Liver (tissue), 9 donors: ENCODE results near the gene RASGRP4. TPM values are rescaled to one million over a fixed set of nuclear protein-coding genes. Genes with fewer than 3 reads are reported as not detected.

Experiments
- DNase-seq: peaks from one replicate; pipeline ENCODE4 v3.0.0-alpha.2; 2017; ENCODE audit warnings: low spot score
- H3K27ac ChIP-seq, 2 donors: one replicate each; pipeline ENCODE4 v1.7.0; 2013; ENCODE audit warnings: inconsistent platforms in 2 of 2, low read length in 2 of 2, control low read depth in 1 of 2, low read depth in 1 of 2, mild to moderate bottlenecking in 1 of 2
- H3K27me3 ChIP-seq, 4 donors: one replicate each; pipeline versions ENCODE4 v1.6.1 to v1.7.0; 2013; ENCODE audit warnings: low read length in 3 of 4, inconsistent platforms in 1 of 4, mild to moderate bottlenecking in 1 of 4, moderate library complexity in 1 of 4; ENCODE audit not compliant: control insufficient read depth in 4 of 4, insufficient read depth in 4 of 4
- H3K36me3 ChIP-seq, 4 donors: one replicate each; pipeline versions ENCODE4 v1.6.1 to v1.7.0; 2013; ENCODE audit warnings: low read length in 3 of 4, mild to moderate bottlenecking in 3 of 4, low read depth in 1 of 4, moderate library complexity in 1 of 4; ENCODE audit not compliant: control insufficient read depth in 4 of 4, insufficient read depth in 3 of 4
- H3K4me1 ChIP-seq, 4 donors: one replicate each; pipeline versions ENCODE4 v1.6.1 to v1.7.0; 2013; ENCODE audit warnings: low read length in 3 of 4, mild to moderate bottlenecking in 3 of 4, moderate library complexity in 1 of 4; ENCODE audit not compliant: control insufficient read depth in 4 of 4, insufficient read depth in 4 of 4
- H3K4me3 ChIP-seq, 3 donors: one replicate each; pipeline versions ENCODE4 v1.6.1 to v1.7.0; 2013; ENCODE audit warnings: low read length in 3 of 3, control low read depth in 1 of 3, low read depth in 1 of 3, mild to moderate bottlenecking in 1 of 3
- H3K9ac ChIP-seq, 2 donors: one replicate each; pipeline ENCODE4 v1.7.0; 2013; ENCODE audit warnings: low read length in 2 of 2, mild to moderate bottlenecking in 2 of 2, moderate library complexity in 2 of 2, control low read depth in 1 of 2, low read depth in 1 of 2
- H3K9me3 ChIP-seq, 4 donors: one replicate each; pipeline versions ENCODE4 v1.6.1 to v1.7.0; 2013; ENCODE audit warnings: low read length in 3 of 4; ENCODE audit not compliant: control insufficient read depth in 4 of 4
- EGR1 ChIP-seq, 2 donors: IDR thresholded peaks; 2 replicates each; pipeline ENCODE4 v1.6.1; 2016 to 2018; ENCODE audit warnings: antibody characterized with exemption in 2 of 2, low read depth in 2 of 2
- FOXA1 ChIP-seq: IDR thresholded peaks from 2 replicates; pipeline ENCODE4 v1.6.1; 2016; ENCODE audit warnings: antibody characterized with exemption
- FOXA2 ChIP-seq: IDR thresholded peaks from 2 replicates; pipeline ENCODE4 v1.6.1; 2016; ENCODE audit warnings: antibody characterized with exemption
- GABPA ChIP-seq, 2 donors: IDR thresholded peaks in 1 of 2; conservative IDR thresholded peaks in 1 of 2; 2 replicates each; pipeline ENCODE4 v1.6.1; 2016; ENCODE audit warnings: antibody characterized with exemption in 2 of 2, mild to moderate bottlenecking in 1 of 2, moderate library complexity in 1 of 2
- HNF4A ChIP-seq, 2 donors: conservative IDR thresholded peaks; 2 replicates each; pipeline ENCODE4 v1.6.1; 2016; ENCODE audit warnings: antibody characterized with exemption in 2 of 2, mild to moderate bottlenecking in 2 of 2
- HNF4G ChIP-seq: IDR thresholded peaks from 2 replicates; pipeline ENCODE4 v1.6.1; 2016; ENCODE audit warnings: antibody characterized with exemption
- JUND ChIP-seq, 2 donors: IDR thresholded peaks; 2 replicates each; pipeline ENCODE4 v1.6.1; 2016; ENCODE audit warnings: antibody characterized with exemption in 2 of 2
- NR2F2 ChIP-seq: IDR thresholded peaks from 2 replicates; pipeline ENCODE4 v1.6.1; 2016; ENCODE audit warnings: antibody characterized with exemption
- RAD21 ChIP-seq, 2 donors: IDR thresholded peaks; 2 replicates each; pipeline ENCODE4 v1.6.1; 2016; ENCODE audit warnings: antibody characterized with exemption in 2 of 2, mild to moderate bottlenecking in 2 of 2
- RXRA ChIP-seq, 2 donors: IDR thresholded peaks; 2 replicates each; pipeline ENCODE4 v1.6.1; 2017 to 2018; ENCODE audit warnings: antibody characterized with exemption in 2 of 2, mild to moderate bottlenecking in 1 of 2
- WGBS: extraction: QIAGEN DNeasy Blood & Tissue Kit; methylation state at CpG from one replicate; pipeline ENCODE4 v1.1.7; 2013; 5-methylcytosine and 5-hydroxymethylcytosine counted together
- polyA plus RNA-seq, 2 donors: library from polyadenylated mRNA; stranded (reverse) in 1 of 2; unstranded in 1 of 2; fragments of 200-250 nt in 1 of 2; fragments of >200 nt in 1 of 2; fragmentation: Nextera tagmentation in 1 of 2; extraction: Ambion mirVana in 1 of 2; gene quantifications; one replicate each; pipeline versions ENCODE4 v1.2.1 to v1.2.3, GENCODE V29; 2013 to 2015
- total RNA-seq, 2 donors: library from RNA; depleted of rRNA; stranded (reverse); fragments of >200 nt; gene quantifications; one replicate each; pipeline ENCODE4 v1.2.3, GENCODE V29; 2014
- TF ChIP-seq, protein P1 (sequence below): fragments of 150-350 bp; IDR thresholded peaks from 2 replicates; pipeline ENCODE4 v1.5.1; 2017; ENCODE audit warnings: improper control_type of control experiment, low read depth, low read length; ENCODE audit not compliant: missing input control
- TF ChIP-seq, protein P2 (sequence below): IDR thresholded peaks from 2 replicates; pipeline ENCODE4 v1.6.1; 2016; ENCODE audit warnings: antibody characterized with exemption
- TF ChIP-seq, protein P3 (sequence below): IDR thresholded peaks from 2 replicates; pipeline ENCODE4 v1.6.1; 2016; ENCODE audit warnings: antibody characterized with exemption
- TF ChIP-seq, protein P4 (sequence below): IDR thresholded peaks from 2 replicates; pipeline ENCODE4 v1.6.1; 2016; ENCODE audit warnings: antibody characterized with exemption, mild to moderate bottlenecking
- TF ChIP-seq, protein P5 (sequence below): IDR thresholded peaks from 2 replicates; pipeline ENCODE4 v1.6.1; 2016; ENCODE audit warnings: antibody characterized with exemption
- donor health status: healthy.
- donor health status: healthy.
- donor health status: healthy.
- donor health status: healthy.
- donor health status: healthy.

The RASGRP4 gene
- total and polyA plus RNA-seq, 4 donors: 0.60 to 2.4 (median 1.6) TPM

DNA sequence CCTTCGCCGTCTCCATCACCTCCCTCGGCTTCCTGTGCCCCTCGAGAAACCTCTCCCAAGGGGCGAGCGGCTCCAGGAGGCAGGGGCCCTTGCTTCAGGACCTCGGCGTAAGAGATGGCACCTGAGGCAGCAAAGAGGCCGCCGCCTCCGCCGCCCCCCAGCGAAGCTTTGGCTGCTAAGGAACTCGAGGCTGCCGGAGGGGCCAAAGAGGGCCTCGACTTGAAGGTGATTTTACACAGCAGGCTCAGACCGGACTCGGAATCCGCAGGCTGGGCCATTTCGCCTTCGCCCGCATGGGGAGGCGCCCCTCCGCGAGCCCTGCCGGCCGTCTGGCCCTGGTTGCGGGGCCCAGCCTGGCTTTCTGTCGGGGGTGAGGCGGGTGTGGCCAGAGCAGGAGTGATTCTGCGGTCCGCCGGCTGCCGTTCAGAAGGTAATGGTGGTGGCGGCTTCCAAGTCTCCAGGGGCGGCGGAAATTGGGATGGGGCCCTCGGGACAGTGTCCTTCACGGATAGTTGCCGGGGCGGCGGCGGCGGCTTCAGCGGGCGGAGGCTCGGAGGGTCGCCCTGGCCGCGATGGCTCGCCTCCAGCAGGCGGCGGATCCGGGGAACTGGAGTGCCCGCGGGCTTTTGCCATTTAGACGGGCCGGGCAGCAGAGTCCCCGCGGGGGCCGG is 39.6 kb downstream of the RASGRP4 start:
- DNase-seq: no peak
- H3K36me3 ChIP-seq: peaks cover 0 to 25% (median 15%) of the 10 kb centered on the region in 4 donors
- no peaks in the 10 kb centered on the region for H3K27me3 ChIP-seq
- no peaks in the 10 kb centered on the region for H3K9me3 ChIP-seq
- WGBS: 36% methylated on average over 61 of the region's 61 CpGs
- TF ChIP-seq JUND (IDR thresholded peaks at IDR 0.05) (no peak), RXRA (IDR thresholded peaks at IDR 0.05) (no peak), EGR1 (IDR thresholded peaks at IDR 0.05; ENCODE audit: low read depth in 2 of 2) (no peak), FOXA1 (no peak), NR2F2 (no peak), HNF4A (conservative IDR thresholded peaks at IDR 0.05) (no peak), RAD21 (IDR thresholded peaks at IDR 0.05) (no peak), FOXA2 (no peak), HNF4G (no peak), GABPA (IDR thresholded peaks at IDR 0.05 in 1 of 2, conservative IDR thresholded peaks at IDR 0.05 in 1 of 2) (no peak)
- TF ChIP-seq, protein P1, sequence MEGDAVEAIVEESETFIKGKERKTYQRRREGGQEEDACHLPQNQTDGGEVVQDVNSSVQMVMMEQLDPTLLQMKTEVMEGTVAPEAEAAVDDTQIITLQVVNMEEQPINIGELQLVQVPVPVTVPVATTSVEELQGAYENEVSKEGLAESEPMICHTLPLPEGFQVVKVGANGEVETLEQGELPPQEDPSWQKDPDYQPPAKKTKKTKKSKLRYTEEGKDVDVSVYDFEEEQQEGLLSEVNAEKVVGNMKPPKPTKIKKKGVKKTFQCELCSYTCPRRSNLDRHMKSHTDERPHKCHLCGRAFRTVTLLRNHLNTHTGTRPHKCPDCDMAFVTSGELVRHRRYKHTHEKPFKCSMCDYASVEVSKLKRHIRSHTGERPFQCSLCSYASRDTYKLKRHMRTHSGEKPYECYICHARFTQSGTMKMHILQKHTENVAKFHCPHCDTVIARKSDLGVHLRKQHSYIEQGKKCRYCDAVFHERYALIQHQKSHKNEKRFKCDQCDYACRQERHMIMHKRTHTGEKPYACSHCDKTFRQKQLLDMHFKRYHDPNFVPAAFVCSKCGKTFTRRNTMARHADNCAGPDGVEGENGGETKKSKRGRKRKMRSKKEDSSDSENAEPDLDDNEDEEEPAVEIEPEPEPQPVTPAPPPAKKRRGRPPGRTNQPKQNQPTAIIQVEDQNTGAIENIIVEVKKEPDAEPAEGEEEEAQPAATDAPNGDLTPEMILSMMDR: no peak
- TF ChIP-seq, protein P2, sequence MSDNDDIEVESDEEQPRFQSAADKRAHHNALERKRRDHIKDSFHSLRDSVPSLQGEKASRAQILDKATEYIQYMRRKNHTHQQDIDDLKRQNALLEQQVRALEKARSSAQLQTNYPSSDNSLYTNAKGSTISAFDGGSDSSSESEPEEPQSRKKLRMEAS: no peak
- TF ChIP-seq, protein P3, sequence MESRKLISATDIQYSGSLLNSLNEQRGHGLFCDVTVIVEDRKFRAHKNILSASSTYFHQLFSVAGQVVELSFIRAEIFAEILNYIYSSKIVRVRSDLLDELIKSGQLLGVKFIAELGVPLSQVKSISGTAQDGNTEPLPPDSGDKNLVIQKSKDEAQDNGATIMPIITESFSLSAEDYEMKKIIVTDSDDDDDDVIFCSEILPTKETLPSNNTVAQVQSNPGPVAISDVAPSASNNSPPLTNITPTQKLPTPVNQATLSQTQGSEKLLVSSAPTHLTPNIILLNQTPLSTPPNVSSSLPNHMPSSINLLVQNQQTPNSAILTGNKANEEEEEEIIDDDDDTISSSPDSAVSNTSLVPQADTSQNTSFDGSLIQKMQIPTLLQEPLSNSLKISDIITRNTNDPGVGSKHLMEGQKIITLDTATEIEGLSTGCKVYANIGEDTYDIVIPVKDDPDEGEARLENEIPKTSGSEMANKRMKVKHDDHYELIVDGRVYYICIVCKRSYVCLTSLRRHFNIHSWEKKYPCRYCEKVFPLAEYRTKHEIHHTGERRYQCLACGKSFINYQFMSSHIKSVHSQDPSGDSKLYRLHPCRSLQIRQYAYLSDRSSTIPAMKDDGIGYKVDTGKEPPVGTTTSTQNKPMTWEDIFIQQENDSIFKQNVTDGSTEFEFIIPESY: no peak
- TF ChIP-seq, protein P4, sequence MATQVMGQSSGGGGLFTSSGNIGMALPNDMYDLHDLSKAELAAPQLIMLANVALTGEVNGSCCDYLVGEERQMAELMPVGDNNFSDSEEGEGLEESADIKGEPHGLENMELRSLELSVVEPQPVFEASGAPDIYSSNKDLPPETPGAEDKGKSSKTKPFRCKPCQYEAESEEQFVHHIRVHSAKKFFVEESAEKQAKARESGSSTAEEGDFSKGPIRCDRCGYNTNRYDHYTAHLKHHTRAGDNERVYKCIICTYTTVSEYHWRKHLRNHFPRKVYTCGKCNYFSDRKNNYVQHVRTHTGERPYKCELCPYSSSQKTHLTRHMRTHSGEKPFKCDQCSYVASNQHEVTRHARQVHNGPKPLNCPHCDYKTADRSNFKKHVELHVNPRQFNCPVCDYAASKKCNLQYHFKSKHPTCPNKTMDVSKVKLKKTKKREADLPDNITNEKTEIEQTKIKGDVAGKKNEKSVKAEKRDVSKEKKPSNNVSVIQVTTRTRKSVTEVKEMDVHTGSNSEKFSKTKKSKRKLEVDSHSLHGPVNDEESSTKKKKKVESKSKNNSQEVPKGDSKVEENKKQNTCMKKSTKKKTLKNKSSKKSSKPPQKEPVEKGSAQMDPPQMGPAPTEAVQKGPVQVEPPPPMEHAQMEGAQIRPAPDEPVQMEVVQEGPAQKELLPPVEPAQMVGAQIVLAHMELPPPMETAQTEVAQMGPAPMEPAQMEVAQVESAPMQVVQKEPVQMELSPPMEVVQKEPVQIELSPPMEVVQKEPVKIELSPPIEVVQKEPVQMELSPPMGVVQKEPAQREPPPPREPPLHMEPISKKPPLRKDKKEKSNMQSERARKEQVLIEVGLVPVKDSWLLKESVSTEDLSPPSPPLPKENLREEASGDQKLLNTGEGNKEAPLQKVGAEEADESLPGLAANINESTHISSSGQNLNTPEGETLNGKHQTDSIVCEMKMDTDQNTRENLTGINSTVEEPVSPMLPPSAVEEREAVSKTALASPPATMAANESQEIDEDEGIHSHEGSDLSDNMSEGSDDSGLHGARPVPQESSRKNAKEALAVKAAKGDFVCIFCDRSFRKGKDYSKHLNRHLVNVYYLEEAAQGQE: no peak
- H3K9ac ChIP-seq: no peak overlapping the region
- H3K4me1 ChIP-seq: peaks cover 7 to 23% (median 16%) of the 10 kb centered on the region in 4 donors
- H3K27ac ChIP-seq: no peak overlapping the region
- no peak overlapping the region for H3K4me3 ChIP-seq

DNA sequence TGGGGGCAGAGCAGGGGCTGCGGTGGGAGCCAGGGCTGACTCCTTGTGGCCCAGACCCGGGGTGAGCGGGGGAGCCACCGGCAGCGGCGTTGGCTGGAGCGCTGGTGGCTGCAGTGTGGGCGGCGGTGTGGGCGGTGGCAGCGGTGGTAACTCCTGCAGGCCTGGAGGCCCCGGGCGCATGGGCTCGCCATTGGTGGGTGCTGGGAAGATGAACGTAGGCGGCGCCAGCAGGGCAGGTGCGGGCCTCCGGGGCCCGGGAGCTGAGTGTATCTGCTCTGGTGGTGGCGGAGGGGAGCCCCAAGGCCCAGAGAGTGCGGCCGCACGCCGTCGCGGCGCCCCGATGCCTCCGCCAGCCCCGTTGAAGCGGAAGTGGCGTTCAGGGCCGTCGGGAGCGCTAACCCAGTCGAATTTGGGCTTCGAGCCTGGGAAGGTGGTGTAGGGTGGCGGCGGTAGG is 40.2 kb downstream of the RASGRP4 start:
- no peak overlapping the region for H3K9ac ChIP-seq
- no peaks in the 10 kb centered on the region for H3K9me3 ChIP-seq
- no peaks in the 10 kb centered on the region for H3K27me3 ChIP-seq
- H3K27ac ChIP-seq: no peak overlapping the region
- WGBS: 37% methylated on average over 40 of the region's 40 CpGs
- TF ChIP-seq, protein P5, sequence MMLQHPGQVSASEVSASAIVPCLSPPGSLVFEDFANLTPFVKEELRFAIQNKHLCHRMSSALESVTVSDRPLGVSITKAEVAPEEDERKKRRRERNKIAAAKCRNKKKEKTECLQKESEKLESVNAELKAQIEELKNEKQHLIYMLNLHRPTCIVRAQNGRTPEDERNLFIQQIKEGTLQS: no peak
- H3K4me3 ChIP-seq: no peak overlapping the region
- DNase-seq: no peak
- H3K4me1 ChIP-seq: peaks cover 7 to 23% (median 16%) of the 10 kb centered on the region in 4 donors
- H3K36me3 ChIP-seq: peaks cover 5 to 31% (median 21%) of the 10 kb centered on the region in 4 donors
